Fibroblast of pulmonary artery (primary cell): ENCODE measurements around the gene RCBTB2.

Source experiments
- DNase-seq: peaks from one replicate; pipeline ENCODE4 v3.0.0-alpha.2; 2010; ENCODE audit warnings: low read depth
- H3K4me3 ChIP-seq: replicated peaks from 2 replicates; pipeline ENCODE4 v1.5.1; 2011; ENCODE audit warnings: low read depth, mild to moderate bottlenecking, control low read depth, low read length, moderate library complexity
- CTCF ChIP-seq: IDR thresholded peaks from 2 replicates; pipeline ENCODE4 v1.5.1; 2011; ENCODE audit warnings: mild to moderate bottlenecking, control low read depth, low read length, inconsistent platforms; ENCODE audit errors: missing control alignments

Gene RCBTB2

GRCh38 chr13:48491423-48492095 lies 41.3 kb downstream of the RCBTB2 start:
- DNase-seq: no peak
- peak overlapping the region; percentile 35 for H3K4me3 ChIP-seq
- TF ChIP-seq CTCF: no peak

- DNase-seq: no peak
- no peak overlapping the region for H3K4me3 ChIP-seq
- TF ChIP-seq CTCF: no peak
Measured at GRCh38 chr13:48490241-48490640, 42.6 kb downstream of the RCBTB2 start.

GRCh38 chr13:48489666-48490065 lies 43.2 kb downstream of the RCBTB2 start:
- TF ChIP-seq CTCF: no peak

GRCh38 chr13:48488995-48489394 lies 43.9 kb downstream of the RCBTB2 start:
- no peak for DNase-seq
- TF ChIP-seq CTCF: no peak
- no peak overlapping the region for H3K4me3 ChIP-seq

More at GRCh38 chr13:48489666-48490065, 43.2 kb downstream of the RCBTB2 start:
- H3K4me3 ChIP-seq: no peak overlapping the region
- DNase-seq: no peak

GRCh38 chr13:48487968-48488367 lies 44.9 kb downstream of the RCBTB2 start:
- no peak for DNase-seq
- no peak overlapping the region for H3K4me3 ChIP-seq
- no peak for TF ChIP-seq CTCF

- H3K4me3 ChIP-seq: no peak overlapping the region
- DNase-seq: no peak
- TF ChIP-seq CTCF: no peak
Measured at GRCh38 chr13:48486836-48487235, 46.0 kb downstream of the RCBTB2 start.

- no peak for DNase-seq
- H3K4me3 ChIP-seq: no peak overlapping the region
- TF ChIP-seq CTCF: no peak
Measured at GRCh38 chr13:48486362-48486761, 46.5 kb downstream of the RCBTB2 start.
